Neural crest cell (in vitro differentiated cells): ENCODE measurements around the gene TTBK2. TPM values are rescaled to one million over a fixed set of nuclear protein-coding genes. Genes with fewer than 3 reads are reported as not detected.

Source experiments
- DNase-seq: peaks from one replicate; pipeline ENCODE4 v3.0.0; 2021; ENCODE audit warnings: low read depth, mixed read lengths, low spot score
- H3K27ac Mint-ChIP-seq: one replicate; pipeline ENCODE4 v1.8.0; 2021; ENCODE audit warnings: mild to moderate bottlenecking, mixed read lengths; ENCODE audit not compliant: unreplicated experiment
- H3K27me3 Mint-ChIP-seq: 2 replicates; pipeline ENCODE4 v1.8.0; 2021; ENCODE audit warnings: low read depth, mild to moderate bottlenecking, mixed read lengths
- H3K36me3 Mint-ChIP-seq: 2 replicates; pipeline ENCODE4 v1.8.0; 2021; ENCODE audit warnings: low read depth, mild to moderate bottlenecking, mixed read lengths
- H3K4me1 Mint-ChIP-seq: 2 replicates; pipeline ENCODE4 v1.8.0; 2021; ENCODE audit warnings: mixed read lengths
- H3K4me3 Mint-ChIP-seq: one replicate; pipeline ENCODE4 v1.8.0; 2021; ENCODE audit warnings: mild to moderate bottlenecking, mixed read lengths
- H3K9me3 Mint-ChIP-seq: 2 replicates; pipeline ENCODE4 v1.8.0; 2021; ENCODE audit warnings: mixed read lengths
- total RNA-seq: library from RNA; stranded (reverse); gene quantifications from 2 replicates; pipeline ENCODE4 v1.2.1, GENCODE V29; 2021
- TF ChIP-seq, protein P1 (sequence below): fragments of 200-600 bp; sonication (generic); conservative IDR thresholded peaks from 2 replicates; pipeline ENCODE4 v1.5.0; 2021; ENCODE audit warnings: antibody characterized with exemption, mild to moderate bottlenecking

The TTBK2 gene
- total RNA-seq, 1 donor from 2014 or later, result 28.2 TPM

DNA sequence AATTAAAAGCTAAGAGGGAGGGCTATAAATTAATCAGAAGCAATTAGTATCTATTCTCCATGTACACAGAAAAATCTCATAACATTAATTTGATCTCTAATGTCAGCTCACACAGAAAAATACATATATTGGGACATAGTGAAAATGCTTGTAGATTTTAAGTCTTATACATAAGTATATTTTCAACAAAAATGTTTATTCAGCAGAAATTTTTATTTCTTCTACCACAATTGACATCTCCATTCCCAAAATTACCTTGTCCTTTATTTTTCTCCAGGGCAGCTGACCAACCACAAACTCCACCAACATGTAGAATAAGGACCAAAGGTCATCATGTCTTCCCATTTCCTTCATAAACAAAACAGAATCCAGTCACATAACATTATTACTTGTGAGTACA is 109.1 kb downstream of the TTBK2 start:
- no peak overlapping the region for H3K4me3 Mint-ChIP-seq
- no peaks in the 10 kb centered on the region for H3K36me3 Mint-ChIP-seq
- H3K9me3 Mint-ChIP-seq, result no peaks in the 10 kb centered on the region
- no peaks in the 10 kb centered on the region for H3K27me3 Mint-ChIP-seq
- no peaks in the 10 kb centered on the region for H3K4me1 Mint-ChIP-seq
- DNase-seq, result no peak
- TF ChIP-seq, protein P1, sequence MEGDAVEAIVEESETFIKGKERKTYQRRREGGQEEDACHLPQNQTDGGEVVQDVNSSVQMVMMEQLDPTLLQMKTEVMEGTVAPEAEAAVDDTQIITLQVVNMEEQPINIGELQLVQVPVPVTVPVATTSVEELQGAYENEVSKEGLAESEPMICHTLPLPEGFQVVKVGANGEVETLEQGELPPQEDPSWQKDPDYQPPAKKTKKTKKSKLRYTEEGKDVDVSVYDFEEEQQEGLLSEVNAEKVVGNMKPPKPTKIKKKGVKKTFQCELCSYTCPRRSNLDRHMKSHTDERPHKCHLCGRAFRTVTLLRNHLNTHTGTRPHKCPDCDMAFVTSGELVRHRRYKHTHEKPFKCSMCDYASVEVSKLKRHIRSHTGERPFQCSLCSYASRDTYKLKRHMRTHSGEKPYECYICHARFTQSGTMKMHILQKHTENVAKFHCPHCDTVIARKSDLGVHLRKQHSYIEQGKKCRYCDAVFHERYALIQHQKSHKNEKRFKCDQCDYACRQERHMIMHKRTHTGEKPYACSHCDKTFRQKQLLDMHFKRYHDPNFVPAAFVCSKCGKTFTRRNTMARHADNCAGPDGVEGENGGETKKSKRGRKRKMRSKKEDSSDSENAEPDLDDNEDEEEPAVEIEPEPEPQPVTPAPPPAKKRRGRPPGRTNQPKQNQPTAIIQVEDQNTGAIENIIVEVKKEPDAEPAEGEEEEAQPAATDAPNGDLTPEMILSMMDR, result no peak
- H3K27ac Mint-ChIP-seq, result no peak overlapping the region

DNA sequence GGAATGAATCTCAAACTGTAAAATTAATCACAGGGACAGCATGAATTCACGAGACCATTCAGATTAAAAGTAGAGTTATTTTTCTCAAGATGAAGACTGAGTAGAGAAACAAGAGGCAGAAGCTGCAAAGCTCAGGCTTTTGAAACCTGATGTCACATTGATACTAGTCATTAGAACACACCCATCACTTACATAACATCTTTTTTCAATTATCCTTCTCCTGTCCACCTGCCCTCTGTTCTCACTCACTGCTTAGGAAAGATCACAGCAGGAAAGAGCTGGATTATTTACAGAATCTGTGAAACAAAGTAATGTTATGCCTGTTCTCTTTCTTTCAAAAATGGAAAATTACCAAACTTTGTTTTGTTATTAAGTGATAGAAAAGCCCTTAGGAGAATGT is 111.7 kb downstream of the TTBK2 start:
- Mint-ChIP-seq H3K4me1 (no peaks in the 10 kb centered on the region), H3K36me3 (no peaks in the 10 kb centered on the region), H3K4me3 (no peak overlapping the region), H3K27me3 (no peaks in the 10 kb centered on the region), H3K9me3 (no peaks in the 10 kb centered on the region), H3K27ac (no peak overlapping the region)
- no peak for DNase-seq
- TF ChIP-seq, protein P1, result no peak

DNA sequence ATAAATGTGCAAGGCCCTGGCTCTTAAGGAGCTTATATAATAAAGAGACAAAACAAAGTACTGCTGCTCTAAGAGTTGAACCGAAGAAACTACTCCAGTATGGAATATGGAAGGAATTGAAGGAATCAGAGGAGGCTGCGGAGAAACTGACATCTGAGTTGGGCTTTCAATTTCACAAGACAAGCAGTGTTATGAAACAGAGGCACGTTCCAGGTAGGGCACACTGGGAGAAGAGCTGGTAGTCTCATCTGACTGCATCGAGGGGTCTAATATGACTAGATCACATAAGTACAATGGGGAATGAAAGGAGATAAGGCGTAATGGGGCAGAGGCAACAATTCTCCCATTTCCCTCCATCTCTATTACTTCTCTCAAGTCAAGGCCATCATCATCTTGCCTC is 115.3 kb downstream of the TTBK2 start:
- Mint-ChIP-seq H3K27ac (no peak overlapping the region), H3K36me3 (peaks cover 5% of the 10 kb centered on the region), H3K4me3 (no peak overlapping the region), H3K4me1 (no peaks in the 10 kb centered on the region), H3K27me3 (no peaks in the 10 kb centered on the region), H3K9me3 (no peaks in the 10 kb centered on the region)
- TF ChIP-seq, protein P1, result no peak
- no peak for DNase-seq

DNA sequence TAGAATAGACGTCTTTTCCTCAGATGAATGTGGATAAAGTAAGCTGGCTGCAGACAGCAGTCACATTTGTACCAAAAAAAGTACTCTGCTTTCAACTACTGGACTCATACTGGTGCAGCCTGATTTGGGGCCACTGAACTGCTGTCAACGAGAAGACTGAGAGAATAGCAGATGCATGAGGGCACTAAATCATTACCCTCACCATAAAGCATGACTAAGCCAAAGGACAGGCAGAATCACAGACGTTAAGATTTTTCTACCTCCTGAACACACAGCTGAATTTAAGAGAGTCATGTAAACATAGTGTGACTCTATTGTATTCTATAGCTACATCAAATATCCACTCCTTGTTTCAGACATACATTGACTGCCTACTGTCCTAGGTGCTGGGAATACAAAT is 115.8 kb downstream of the TTBK2 start:
- TF ChIP-seq, protein P1, result no peak
- Mint-ChIP-seq H3K4me1 (no peaks in the 10 kb centered on the region), H3K9me3 (no peaks in the 10 kb centered on the region), H3K36me3 (peaks cover 5% of the 10 kb centered on the region), H3K27ac (no peak overlapping the region), H3K27me3 (no peaks in the 10 kb centered on the region), H3K4me3 (no peak overlapping the region)
- no peak for DNase-seq

DNA sequence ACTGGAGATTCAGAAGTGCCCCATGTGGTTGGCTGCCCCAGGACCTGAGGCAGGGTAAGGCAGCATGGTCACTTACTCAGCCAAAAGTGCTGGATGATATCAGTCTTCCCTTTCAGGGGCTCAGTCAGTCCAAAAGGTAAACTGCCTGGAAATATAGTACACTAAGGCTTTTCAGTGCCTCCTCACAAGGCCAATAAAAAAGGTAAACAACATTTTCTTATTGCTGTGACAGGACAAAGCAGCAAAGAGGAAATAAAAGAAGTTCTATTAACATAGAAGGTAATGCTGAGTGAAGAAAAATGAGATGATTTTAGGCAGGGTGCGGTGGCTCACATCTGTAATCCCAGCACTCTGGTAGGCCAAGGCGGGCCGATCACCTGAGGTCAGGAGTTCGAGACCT is 117.1 kb downstream of the TTBK2 start:
- peaks cover 5% of the 10 kb centered on the region for H3K36me3 Mint-ChIP-seq
- DNase-seq, result no peak

More for the DNA sequence above, 117.1 kb downstream of the TTBK2 start:
- Mint-ChIP-seq H3K27me3 (no peaks in the 10 kb centered on the region), H3K27ac (no peak overlapping the region), H3K9me3 (no peaks in the 10 kb centered on the region), H3K4me3 (no peak overlapping the region), H3K4me1 (no peaks in the 10 kb centered on the region)
- TF ChIP-seq, protein P1, result no peak
